Hepatocyte (in vitro differentiated cells): Measurements from ENCODE around the gene SPHK2. TPM values are rescaled to one million over a fixed set of nuclear protein-coding genes. Genes with fewer than 3 reads are reported as not detected.

Source experiments
- DNase-seq: peaks from one replicate; pipeline ENCODE4 v3.0.0-alpha.2; 2016; ENCODE audit warnings: low spot score
- H2AFZ ChIP-seq: fragments of 200-600 bp; sonication (generic); 2 replicates; pipeline ENCODE4 v1.6.0; 2016; ENCODE audit warnings: antibody characterized with exemption, mild to moderate bottlenecking
- H3K27ac ChIP-seq: fragments of 200-600 bp; sonication (generic); 2 replicates; pipeline ENCODE4 v1.5.1; 2016; ENCODE audit warnings: mild to moderate bottlenecking
- H3K27me3 ChIP-seq: fragments of 200-600 bp; sonication (generic); 2 replicates; pipeline ENCODE4 v1.6.1; 2016
- H3K36me3 ChIP-seq: fragments of 200-600 bp; sonication (generic); replicated peaks from 2 replicates; pipeline ENCODE4 v1.5.1; 2016; ENCODE audit warnings: low read depth; ENCODE audit not compliant: insufficient read depth
- H3K4me1 ChIP-seq: fragments of 200-600 bp; sonication (generic); 2 replicates; pipeline ENCODE4 v1.5.1; 2016; ENCODE audit warnings: mild to moderate bottlenecking, moderate library complexity; ENCODE audit not compliant: insufficient read depth
- H3K4me2 ChIP-seq: fragments of 200-600 bp; sonication (generic); 2 replicates; pipeline ENCODE4 v1.6.0; 2016
- H3K4me3 ChIP-seq: fragments of 200-600 bp; sonication (generic); 2 replicates; pipeline ENCODE4 v1.5.1; 2016; ENCODE audit warnings: mild to moderate bottlenecking
- H3K79me2 ChIP-seq: fragments of 200-600 bp; sonication (generic); 2 replicates; pipeline ENCODE4 v1.6.0; 2017; ENCODE audit warnings: mild to moderate bottlenecking
- H3K9me2 ChIP-seq: fragments of 200-600 bp; sonication (generic); replicated peaks from 2 replicates; pipeline ENCODE4 v1.6.0; 2017; ENCODE audit warnings: mild to moderate bottlenecking; ENCODE audit not compliant: insufficient read depth
- H3K9me3 ChIP-seq: fragments of 200-600 bp; sonication (generic); 2 replicates; pipeline ENCODE4 v1.5.1; 2016; ENCODE audit warnings: low read depth, mild to moderate bottlenecking
- H4K20me1 ChIP-seq: fragments of 200-600 bp; sonication (generic); 2 replicates; pipeline ENCODE4 v1.6.0; 2016; ENCODE audit warnings: mild to moderate bottlenecking; ENCODE audit not compliant: insufficient read depth, poor library complexity, severe bottlenecking
- EZH2 ChIP-seq: fragments of 200-600 bp; sonication (generic); IDR thresholded peaks from 2 replicates; pipeline ENCODE4 v1.6.1; 2016; ENCODE audit warnings: antibody characterized with exemption, mild to moderate bottlenecking, borderline replicate concordance
- EZH2phosphoT487 ChIP-seq: fragments of 200-600 bp; sonication (generic); IDR thresholded peaks from one replicate; pipeline ENCODE4 v1.6.1; 2018; ENCODE audit warnings: antibody characterized with exemption, mild to moderate bottlenecking, low read depth, moderate library complexity; ENCODE audit not compliant: unreplicated experiment, severe bottlenecking
- WGBS: methylation state at CpG from one replicate; pipeline ENCODE4 v1.1.6; 2016; ENCODE audit warnings: low lambda C conversion rate; ENCODE audit errors: missing lambda C conversion rate; 5-methylcytosine and 5-hydroxymethylcytosine counted together
- polyA plus RNA-seq: library from polyadenylated mRNA; unstranded; fragments of >200 nt; fragmentation: Nextera tagmentation; extraction: Ambion mirVana; gene quantifications from 2 replicates; pipeline ENCODE4 v1.2.1, GENCODE V29; 2016
- total RNA-seq: library from RNA; depleted of rRNA; stranded (reverse); fragments of >200 nt; gene quantifications from 2 replicates; pipeline ENCODE4 v1.2.3, GENCODE V29; 2014
- TF ChIP-seq, protein P1 (sequence below): fragments of 200-600 bp; sonication (generic); IDR thresholded peaks from 2 replicates; pipeline ENCODE4 v1.5.1; 2016; ENCODE audit warnings: antibody characterized with exemption, mild to moderate bottlenecking; ENCODE audit not compliant: poor library complexity

Gene SPHK2
- total and polyA plus RNA-seq, 2 experiments from 2014 or later, result 39.4 to 56.7 TPM

DNA sequence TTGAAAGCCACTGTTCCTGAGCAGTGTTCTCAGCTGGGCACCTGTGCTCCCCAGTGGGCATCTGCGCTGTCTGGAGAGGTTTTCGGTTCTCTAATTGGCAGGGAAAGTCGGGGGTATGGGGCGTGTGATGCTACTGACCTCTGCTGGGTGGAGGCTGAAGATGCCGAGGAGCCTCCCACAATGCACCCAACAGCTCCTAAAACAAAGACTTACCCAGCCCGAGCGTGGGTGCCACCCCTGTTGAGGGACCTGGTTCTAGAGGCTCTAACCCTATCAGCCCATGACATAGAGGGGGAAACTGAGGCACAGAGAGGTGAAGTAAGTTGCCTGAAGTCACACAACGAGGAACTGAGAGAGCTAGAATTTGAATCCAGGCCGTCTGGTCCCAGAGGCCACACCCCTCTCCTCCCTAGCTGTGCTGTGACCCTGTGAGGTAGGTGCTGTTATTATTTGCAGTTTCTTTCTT, 10.5 kb upstream of the SPHK2 start:
- no peak overlapping the region for H2AFZ ChIP-seq
- H3K79me2 ChIP-seq, result peaks cover 5% of the 10 kb centered on the region
- WGBS, result 50% methylated on average over 9 of the region's 9 CpGs
- H3K36me3 ChIP-seq, result no peaks in the 10 kb centered on the region
- no peaks in the 10 kb centered on the region for H3K9me3 ChIP-seq
- H4K20me1 ChIP-seq, result no peaks in the 10 kb centered on the region
- no peak overlapping the region for H3K4me3 ChIP-seq
- H3K4me1 ChIP-seq, result peaks cover 4% of the 10 kb centered on the region
- H3K9me2 ChIP-seq, result no peaks in the 10 kb centered on the region
- H3K4me2 ChIP-seq, result no peak overlapping the region
- DNase-seq, result no peak
- H3K27me3 ChIP-seq, result no peaks in the 10 kb centered on the region
- no peak overlapping the region for H3K27ac ChIP-seq
- TF ChIP-seq EZH2 (no peak), EZH2phosphoT487 (no peak)
- TF ChIP-seq, protein P1, sequence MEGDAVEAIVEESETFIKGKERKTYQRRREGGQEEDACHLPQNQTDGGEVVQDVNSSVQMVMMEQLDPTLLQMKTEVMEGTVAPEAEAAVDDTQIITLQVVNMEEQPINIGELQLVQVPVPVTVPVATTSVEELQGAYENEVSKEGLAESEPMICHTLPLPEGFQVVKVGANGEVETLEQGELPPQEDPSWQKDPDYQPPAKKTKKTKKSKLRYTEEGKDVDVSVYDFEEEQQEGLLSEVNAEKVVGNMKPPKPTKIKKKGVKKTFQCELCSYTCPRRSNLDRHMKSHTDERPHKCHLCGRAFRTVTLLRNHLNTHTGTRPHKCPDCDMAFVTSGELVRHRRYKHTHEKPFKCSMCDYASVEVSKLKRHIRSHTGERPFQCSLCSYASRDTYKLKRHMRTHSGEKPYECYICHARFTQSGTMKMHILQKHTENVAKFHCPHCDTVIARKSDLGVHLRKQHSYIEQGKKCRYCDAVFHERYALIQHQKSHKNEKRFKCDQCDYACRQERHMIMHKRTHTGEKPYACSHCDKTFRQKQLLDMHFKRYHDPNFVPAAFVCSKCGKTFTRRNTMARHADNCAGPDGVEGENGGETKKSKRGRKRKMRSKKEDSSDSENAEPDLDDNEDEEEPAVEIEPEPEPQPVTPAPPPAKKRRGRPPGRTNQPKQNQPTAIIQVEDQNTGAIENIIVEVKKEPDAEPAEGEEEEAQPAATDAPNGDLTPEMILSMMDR, result peak; percentile 38

DNA sequence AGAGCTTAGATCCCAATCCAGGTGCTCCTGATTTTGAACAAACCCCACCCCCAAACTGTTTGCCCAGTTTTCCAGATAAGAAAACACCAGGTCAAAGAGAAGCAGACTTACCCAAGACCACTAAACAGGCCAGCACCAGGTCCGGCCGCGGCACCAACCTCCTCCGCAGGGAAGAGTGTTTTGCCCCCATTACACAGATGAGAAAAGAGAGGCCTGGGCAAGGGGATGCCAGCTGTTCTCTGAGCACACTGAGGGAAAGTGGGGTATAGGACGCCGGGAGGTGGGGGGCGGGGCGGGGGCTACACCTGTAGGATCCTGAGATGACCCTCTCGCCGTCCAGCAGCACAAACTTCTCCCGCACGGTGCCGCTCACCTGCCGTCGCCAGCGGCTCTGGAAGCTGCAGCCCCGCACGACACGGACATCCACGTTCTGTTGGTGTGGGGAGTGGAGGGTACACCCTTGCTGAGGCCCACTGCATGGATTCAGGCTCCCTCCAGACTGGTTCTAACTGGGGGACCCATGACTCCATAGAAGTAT, 9.7 kb upstream of the SPHK2 start:
- no peaks in the 10 kb centered on the region for H3K9me3 ChIP-seq
- H3K4me1 ChIP-seq, result peaks cover 5% of the 10 kb centered on the region
- H2AFZ ChIP-seq, result no peak overlapping the region
- no peak overlapping the region for H3K4me3 ChIP-seq
- 97% methylated on average over 20 of the region's 20 CpGs for WGBS
- no peaks in the 10 kb centered on the region for H3K36me3 ChIP-seq
- H3K79me2 ChIP-seq, result peaks cover 7% of the 10 kb centered on the region
- no peak for DNase-seq
- no peak overlapping the region for H3K4me2 ChIP-seq
- no peaks in the 10 kb centered on the region for H3K9me2 ChIP-seq
- no peaks in the 10 kb centered on the region for H4K20me1 ChIP-seq
- no peaks in the 10 kb centered on the region for H3K27me3 ChIP-seq
- no peak overlapping the region for H3K27ac ChIP-seq
- TF ChIP-seq EZH2 (no peak), EZH2phosphoT487 (no peak)
- TF ChIP-seq, protein P1, result no peak

DNA sequence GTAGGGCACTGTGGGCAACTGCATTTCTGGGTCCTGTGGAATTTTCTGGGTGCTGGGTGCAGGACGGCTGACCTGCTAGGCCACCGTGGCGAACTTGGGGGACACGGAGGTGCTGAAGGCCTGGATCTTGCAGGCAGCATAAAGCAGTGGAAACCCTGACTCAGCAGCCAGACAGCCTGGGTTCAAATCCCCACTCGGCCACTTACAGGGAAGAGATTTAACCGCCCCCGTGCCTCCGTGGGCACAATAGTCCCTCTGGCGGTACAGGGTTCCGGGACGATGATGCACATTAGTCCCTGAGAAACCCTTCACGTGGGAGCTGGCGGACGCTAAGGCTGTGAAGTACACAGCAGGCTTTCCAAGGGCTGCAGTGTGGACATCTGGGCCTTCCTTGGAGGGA, 7.4 kb upstream of the SPHK2 start:
- TF ChIP-seq, protein P1, result no peak
- TF ChIP-seq EZH2phosphoT487, result no peak
- no peak for TF ChIP-seq EZH2
- WGBS, result 97% methylated on average over 14 of the region's 14 CpGs
- H3K4me1 ChIP-seq, result peaks cover 17% of the 10 kb centered on the region
- H4K20me1 ChIP-seq, result peaks cover 17% of the 10 kb centered on the region
- H3K4me2 ChIP-seq, result no peak overlapping the region
- H3K27me3 ChIP-seq, result no peaks in the 10 kb centered on the region
- DNase-seq, result no peak
- H3K79me2 ChIP-seq, result peaks cover 19% of the 10 kb centered on the region
- H3K9me2 ChIP-seq, result no peaks in the 10 kb centered on the region
- H3K27ac ChIP-seq, result no peak overlapping the region
- H3K4me3 ChIP-seq, result no peak overlapping the region
- H2AFZ ChIP-seq, result no peak overlapping the region
- H3K9me3 ChIP-seq, result no peaks in the 10 kb centered on the region
- H3K36me3 ChIP-seq, result no peaks in the 10 kb centered on the region
